Endometrial microvascular endothelial cells (primary cell): ENCODE results near the gene C5orf15. TPM values are rescaled to one million over a fixed set of nuclear protein-coding genes. Genes with fewer than 3 reads are reported as not detected.
"Not testable (repeated sequence)": the region's sequence is repeated elsewhere in the genome, so short reads cannot be mapped to it uniquely, and the experiment has no call there.

Experiments
- in situ Hi-C: cut with HindIII; loops from 2 replicates; pipeline ENCODE4 v1.10.0; 2017; ENCODE audit warnings: low sequenced_read_pairs, low pct_unique_long_range_greater_than_20kb; ENCODE audit errors: inconsistent ontology term
- total RNA-seq: library from RNA; depleted of rRNA; stranded (reverse); fragments of >200 nt; gene quantifications from one replicate; pipeline ENCODE4 v1.2.3, GENCODE V29; 2015; ENCODE audit errors: inconsistent ontology term

Gene C5orf15
- total RNA-seq, 1 donor from 2014 or later = 40.9 TPM

DNA sequence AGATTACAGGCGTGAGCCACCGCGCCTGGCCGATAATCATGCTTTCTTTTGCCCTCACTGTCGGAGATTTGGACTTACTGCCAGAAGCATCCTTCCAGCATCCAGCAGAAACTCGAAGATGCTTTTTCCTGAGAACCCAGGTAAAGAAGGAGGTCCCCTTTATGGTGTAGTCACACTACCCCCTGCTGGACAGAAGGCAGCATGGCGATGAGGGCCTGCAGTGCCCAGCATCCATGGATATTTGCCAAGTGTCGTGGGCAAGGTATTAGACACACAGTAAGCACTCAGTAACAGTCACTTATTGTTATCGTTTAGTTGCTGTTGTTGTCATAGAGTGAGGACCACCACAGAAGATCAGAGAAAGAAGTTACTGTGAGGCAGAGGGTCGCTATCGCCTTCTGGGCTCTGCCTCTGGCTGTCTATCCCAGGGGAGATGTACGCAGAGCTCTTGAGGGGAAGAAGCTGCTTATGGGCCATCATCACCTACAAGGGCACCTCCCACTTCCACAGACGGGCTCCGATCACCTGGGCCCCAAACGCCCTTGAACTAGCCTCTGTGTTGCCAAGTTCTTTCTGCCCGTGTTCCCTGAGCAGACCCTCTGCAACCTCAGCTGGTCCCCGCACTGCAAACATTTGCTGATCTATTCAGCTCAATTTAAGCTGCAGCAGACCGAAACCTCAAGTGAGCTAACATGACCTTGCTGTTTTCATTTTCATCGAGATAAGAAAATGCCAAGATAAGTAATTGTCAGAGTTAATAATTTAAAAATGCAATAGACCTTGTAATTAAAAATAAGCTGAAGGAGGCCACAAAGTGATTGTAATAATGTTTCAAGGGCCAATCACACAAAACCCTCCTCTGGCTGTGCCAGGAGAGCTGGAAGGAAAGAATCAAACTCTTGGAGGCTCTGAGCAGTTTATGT lies 23.9 kb downstream of the C5orf15 start:
- in situ Hi-C loops = no loop called here

DNA sequence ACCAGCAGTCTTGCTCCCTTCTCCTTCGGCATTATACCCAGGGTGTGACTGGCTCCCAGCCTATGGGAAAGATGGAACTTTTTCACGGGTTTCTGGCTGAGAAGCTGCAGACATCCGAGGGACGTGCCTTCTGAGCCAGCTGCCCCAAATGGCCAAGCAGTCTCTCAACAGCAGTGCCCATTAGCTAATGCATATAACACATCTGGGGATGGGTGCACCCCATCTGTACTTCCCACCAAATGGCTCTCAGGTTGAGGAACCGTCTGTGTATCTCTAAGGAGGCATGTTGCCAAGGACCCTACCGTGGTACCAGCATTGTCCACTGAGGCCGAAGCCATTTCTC lies 25.0 kb downstream of the C5orf15 start:
- in situ Hi-C loops = no loop called here

DNA sequence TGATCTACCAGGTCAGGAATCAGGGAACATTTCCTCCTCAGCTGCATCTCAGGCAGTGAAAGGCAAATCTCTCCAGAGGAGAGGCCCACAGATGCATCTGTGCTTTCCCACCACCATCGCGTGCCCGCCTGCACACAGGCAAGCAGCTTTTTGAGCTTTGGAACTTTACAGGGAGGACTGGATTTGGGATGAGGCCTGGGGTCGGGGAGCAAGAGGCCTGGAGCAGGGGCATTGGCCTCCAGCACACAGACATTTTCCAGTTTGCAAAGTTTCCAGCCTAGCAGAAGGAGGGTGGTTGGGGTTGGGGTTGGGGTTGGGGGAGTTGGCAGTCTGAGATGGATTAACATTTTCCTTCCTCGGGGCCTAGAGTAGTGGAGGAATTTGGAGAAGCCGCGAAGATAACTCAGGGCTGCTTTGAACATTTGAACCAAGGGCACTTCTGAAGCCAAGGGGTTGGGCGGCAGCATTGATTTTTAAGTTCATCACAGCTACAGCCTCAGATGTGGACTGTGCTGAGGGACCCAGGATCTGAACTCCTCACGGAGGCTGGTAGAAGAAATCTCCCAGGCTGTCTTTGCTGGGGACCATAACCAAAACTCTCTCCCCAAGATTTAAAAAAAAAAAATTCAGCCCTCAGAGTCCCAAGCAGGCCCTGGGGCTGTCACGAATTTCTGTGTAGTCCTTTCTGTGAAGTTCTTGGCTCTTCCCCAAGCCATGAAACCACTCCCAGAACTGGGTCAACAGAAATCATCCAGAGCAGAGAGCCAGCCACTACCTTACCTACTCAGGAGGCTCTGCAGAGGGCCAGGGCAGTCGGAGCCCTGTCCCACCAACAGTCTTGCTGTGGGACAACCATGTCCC lies 25.6 kb downstream of the C5orf15 start:
- in situ Hi-C loops = no loop called here

DNA sequence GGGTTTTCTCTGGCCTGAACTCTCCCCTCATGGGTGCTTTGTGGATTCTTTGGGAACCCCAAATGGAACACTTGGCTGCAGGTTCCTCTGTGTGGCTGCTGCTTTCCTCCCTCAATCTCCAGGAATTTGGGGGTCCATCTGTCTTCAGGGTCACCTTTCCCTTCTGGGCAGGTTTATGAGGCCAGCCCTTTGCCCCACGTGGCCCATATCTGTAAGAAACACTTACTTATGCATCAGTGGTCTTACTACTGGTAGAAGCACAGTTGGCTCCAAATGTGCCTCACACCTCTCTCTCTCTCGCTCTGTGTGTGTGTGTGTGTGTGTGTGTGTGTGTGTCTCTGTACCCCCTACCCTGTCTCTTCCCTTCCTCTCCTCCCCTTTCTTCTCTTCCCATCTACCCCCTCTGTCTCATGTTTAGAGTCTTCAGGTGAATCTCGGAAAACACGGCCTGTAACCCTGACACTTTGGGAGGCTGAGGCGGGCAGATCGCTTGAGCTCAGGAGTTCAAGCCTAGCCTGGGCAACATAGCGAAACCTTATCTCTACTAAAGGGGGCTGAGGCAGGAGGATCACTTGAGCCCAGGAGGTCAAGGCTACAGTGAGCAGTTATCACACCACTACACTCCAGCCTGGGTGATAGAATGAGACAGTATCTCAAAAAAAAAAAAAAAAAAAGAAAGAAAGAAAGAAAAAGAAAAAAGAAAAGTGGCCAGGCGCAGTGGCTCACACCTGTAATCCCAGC lies 26.8 kb downstream of the C5orf15 start:
- in situ Hi-C loops = no loop called here

DNA sequence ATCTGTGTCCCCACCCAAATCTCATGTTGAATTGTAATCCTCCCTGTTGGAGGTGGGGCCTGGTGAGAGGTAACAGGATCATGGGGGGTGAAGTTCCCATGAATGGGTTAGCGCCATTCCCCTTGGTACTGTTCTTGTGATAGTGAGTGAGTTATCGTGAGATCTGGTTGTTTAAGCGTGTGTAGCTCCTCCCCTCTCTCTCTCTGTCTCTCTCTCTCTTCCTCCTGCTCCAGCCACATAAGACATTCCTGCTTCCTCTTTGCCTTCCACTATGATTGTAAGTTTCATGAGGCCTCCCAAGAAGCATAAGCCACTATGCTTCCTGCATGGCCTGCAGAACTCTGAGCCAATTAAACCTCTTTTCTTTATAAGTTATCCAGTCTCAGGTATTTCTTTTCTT lies 28.8 kb downstream of the C5orf15 start:
- in situ Hi-C loops = no loop called here

DNA sequence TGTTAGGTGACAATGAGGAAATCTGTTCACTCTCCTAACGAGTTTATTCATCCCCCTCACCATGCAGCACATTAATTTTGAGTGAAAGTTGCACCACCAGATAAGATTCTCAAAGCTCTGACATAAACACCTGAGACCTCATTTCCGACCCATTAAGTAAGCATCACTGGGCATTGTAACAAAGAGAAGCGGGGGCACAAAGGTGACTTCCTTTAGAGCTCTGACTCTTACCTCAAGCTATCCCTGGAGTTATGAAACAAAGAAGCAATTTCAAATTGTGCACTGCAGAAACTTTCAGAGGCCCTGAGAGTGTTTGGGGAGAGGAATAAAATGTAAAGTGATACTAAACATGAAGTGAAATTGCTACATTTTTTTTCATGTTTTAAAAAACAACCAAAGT lies 29.5 kb downstream of the C5orf15 start:
- in situ Hi-C loops = no loop called here

DNA sequence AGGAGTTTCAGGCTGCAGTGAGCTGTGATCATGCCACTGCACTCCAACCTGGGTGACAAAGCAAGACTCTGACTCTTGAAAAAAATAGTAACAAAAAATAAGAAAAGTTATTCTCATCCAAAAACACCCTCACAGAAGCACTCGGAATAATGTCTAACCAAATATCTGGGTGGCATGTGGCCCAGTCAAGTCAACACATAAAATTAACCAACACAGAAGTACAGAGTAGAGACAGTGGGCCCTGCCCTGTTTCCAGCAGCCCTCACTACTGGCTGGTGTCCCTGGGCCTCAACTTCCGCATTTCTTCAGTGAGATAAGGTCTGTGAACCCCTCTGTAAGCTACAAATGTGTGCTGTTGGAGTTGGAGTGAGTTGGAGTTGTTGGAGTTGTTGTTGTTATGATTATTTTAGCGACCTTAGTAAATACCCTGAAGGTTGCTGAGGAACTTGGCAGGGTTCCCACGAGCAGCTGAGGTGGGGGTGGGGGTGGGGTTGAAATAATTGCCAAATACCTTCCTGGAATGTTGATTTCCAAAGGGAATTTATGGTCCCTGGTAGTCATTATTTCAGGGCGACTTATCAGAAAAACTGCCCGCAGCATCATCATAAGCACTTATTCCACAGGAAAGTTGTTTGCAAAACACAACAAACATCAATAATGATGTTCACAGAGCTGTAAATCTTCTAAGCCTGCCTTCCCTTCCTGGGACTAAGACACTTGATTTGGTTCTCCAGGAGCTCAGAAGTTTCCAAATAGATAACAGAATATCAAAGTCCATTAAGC lies 30.2 kb downstream of the C5orf15 start:
- in situ Hi-C loops = no loop called here

DNA sequence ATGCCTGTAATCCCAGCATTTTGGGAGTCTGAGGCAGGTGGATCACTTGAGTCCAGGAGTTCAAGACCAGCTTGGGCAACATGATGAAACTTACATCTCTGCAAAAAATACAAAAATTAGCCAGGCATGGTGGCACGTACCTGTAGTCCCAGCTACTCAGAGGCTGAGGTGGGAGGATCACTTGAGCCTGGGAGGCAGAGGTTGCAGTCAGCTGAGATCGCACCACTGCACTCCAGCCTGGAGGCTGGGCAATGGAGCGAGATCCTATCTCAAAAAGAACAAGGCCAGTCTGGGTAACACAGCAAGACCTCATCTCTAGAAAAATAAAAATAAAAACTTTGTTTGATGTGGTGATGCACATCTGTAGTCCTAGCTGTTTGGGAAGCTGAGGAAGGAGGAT lies 30.8 kb downstream of the C5orf15 start:
- in situ Hi-C loops = not testable (repeated sequence)

DNA sequence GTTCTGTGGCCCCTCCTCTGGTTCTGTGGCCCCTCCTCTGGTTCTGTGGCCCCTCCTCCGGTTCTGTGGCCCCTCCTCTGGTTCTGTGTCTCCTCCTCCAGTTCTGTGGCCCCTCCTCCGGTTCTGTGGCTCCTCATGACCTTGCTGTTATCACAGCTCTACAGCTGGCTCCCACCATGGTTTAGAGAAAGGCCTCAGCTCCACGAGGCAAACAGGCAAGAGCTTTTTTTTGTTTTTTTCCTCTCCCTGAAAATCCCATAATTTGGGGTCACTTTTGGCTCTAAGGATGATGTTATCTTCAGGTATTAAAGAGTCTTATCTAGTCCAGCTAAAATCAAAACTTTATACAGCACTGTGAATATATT lies 31.8 kb downstream of the C5orf15 start:
- in situ Hi-C loops = no loop called here

DNA sequence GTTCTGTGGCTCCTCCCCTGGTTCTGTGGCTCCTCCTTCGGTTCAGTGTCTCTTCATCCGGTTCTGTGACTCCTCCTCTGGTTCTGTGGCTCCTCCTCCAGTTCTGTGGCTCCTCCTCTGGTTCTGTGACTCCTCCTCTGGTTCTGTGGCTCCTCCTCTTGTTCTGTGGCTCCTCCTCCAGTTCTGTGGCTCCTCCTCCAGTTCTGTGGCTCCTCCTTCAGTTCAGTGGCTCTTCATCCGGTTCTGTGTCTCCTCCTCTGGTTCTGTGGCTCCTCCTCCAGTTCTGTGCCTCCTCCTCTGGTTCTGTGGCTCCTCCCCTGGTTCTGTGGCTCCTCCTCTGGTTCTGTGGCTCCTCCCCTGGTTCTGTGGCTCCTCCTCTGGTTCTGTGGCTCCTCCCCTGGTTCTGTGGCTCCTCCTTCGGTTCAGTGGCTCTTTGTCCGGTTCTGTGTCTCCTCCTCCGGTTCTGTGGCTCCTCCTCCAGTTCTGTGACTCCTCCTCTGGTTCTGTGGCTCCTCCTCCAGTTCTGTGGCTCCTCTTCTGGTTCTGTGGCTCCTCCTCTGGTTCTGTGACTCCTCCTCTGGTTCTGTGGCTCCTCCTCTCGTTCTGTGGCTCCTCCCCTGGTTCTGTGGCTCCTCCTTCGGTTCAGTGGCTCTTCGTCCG lies 32.3 kb downstream of the C5orf15 start:
- in situ Hi-C loops = not testable (repeated sequence)

DNA sequence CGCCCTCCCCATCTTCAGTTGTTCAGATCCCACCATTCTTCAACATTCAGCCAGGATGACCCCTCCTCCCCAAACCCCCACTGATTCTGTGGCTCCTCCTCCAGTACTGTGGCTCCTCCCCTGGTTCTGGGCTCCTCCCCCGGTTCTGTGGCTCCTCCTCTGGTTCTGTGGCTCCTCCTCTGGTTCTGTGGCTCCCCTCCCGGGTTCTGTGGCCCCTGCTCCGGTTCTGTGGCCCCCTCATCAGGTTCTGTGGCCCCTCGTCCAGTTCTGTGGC lies 32.8 kb downstream of the C5orf15 start:
- in situ Hi-C loops = no loop called here

DNA sequence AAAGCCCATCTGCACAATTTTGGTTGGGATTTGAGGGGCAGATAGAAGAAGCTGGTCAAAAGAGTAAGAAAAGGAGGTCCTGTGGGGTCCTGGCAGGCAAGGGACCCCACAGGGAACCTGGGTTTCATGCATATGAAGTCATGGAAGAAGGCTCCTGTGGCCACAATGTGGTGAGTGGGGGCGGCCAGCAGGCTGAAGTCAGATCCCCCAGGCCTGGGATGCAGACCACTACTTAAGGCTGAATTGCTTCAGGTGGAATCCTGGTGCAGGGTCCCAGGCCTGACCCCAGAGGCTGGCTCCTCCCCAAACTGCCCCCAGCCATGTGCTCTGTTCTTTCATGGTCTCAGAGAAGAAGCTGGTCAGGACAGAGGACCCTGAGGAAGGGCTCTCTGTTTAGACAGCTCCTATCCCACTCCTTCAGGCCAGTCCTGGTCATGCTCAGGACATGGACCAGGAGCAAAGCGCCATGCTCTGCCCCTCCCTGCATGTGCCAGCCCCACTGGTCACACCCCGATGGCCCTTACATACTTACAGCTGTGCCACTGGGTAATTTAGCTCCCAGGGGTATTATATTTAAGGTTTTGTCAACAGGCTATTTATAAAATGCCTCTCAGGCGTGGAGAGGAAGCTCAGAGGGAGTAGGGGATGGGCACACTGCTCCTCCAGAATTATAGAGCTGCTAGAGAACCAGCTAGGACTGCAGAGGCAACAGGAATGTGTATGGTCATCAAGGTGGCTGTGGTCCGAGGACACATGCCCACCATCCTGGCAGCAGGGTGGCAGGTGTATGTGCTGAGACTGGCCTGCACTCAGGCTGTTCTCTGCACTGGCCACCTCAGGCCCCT lies 33.4 kb downstream of the C5orf15 start:
- in situ Hi-C loops = no loop called here

DNA sequence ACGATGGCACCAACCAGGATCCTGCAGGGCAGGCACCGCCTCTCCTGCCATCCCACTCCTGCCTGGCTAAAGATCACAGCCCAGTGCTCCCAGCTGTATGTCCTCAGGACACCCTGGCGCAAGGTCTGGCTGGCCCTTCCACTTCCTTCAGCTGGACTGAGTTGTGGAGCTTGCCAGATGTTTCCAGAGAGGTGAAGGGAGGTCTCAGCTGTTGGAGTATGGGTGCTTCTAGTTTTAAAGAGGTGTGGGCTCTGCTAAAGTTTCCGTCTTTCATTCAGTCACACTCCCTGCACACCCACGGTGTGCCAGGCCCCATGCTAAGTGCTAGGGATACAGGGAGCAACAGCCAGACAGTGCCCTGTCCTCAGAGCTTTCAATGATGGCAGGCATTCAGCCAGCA lies 34.1 kb downstream of the C5orf15 start:
- in situ Hi-C loops = no loop called here

DNA sequence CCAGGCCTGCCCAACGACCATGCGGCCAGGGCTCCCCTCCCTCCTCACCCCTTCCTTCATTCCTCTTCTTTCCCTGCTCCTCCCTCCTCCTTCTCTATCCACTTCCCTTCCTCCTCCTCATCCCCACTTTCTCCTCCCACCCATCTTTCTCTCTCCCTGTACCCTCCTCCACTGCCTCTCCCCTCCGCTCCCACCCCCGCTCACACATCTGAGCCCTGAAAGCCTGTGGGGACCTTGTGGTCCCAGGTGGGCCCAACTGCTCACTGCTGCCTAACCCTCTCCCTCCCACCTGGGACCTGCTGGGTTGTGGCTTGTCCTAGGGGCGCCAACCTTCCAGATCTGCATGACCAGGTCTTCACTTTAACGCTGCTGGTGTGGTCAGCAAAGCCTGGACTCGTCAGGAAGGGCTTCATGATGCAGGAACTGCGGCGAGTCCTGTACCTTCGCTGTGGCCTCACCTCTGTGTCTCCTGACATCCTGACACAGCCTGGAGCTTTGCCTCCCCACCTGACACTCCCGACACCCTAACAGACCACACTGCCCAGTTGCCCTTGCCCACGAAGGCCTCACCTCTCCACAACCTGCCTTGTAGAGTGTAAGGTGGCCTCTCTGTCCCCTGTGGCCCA lies 34.6 kb downstream of the C5orf15 start:
- in situ Hi-C loops = no loop called here

DNA sequence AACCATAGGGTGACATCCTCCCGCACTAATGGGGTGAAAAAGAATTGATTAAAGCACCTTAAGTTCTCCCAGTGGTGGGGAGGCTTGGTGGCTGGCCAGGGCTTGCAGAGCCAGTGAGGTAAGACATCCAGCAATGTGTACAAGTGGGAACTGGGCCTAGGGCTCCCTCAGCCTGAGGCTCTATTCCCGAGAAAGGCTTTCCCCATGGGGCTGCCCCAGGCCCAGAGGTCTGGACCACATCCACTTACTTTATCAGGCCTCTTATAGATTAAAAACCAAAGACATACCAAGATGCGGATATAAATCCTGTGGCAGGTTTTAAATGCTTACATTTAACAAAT lies 35.3 kb downstream of the C5orf15 start:
- in situ Hi-C loops = no loop called here

DNA sequence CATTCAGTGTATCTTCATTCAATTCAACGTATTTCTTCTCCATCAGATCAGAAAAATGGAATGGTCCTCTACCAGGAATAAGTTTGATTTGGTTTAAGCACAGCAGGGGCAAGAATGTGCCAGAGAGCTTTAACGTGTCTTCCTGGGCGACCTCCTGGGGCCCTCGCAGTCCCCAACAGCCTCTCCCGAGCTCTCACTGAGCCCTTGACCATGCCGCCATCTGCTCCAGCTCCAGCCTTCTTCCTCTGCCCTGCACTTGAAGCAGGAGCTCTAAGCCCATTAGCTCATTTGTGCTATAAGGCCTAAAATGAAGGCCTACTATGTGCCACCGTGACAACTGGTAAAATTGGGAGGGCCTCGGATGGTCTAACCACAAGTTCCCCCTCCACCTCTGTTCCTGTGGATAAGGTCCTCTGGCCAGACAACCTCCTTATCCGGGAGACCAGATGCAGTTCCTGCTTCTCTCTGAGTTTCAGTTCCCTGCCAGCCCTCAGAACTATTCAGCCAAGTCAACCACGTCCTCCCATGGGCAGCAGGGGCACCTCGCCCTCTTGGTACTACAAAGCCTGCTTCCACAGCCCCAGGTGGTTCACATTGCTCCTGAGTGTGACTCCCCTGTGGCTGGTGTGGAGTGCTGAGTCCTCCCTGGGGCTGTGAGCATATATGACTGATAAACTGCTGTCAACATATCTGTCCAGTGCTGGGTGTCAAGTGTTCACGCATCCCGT lies 35.8 kb downstream of the C5orf15 start:
- in situ Hi-C loops = no loop called here

DNA sequence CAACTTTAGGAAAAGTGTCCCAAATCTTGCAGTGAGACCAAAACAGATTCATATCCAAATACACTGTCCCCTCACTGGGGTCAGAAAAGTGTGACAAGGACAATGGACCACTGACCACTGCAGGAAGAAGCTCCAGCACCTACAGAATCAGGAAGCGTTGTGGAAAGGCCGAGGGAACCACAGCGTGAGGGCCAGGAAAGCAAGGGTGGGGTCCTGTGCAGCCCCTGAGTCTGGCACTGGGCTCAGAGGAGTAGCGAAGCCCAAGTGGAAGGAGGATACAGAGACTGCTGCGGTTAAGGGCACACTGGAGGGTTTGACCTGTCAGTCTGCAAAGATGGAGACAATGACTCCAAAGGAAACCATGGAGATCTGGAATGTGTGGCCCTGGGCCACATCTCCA lies 36.9 kb downstream of the C5orf15 start:
- in situ Hi-C loops = no loop called here
